Stimulated activated CD8-positive, alpha-beta memory T cell treated with anti-CD3 and anti-CD28 coated beads, Interleukin-2, amount 100 ng/mL, for 1 hour (primary cell): Measurements from ENCODE around the gene LRBA.
A peak's percentile ranks its signal among the peaks of the same experiment; 100 is the strongest.
"Not testable (repeated sequence)": the region's sequence is repeated elsewhere in the genome, so short reads cannot be mapped to it uniquely, and the experiment has no call there.

Experiments used
- DNase-seq, 2 donors: peaks; one replicate each; pipeline ENCODE4 v3.0.0-alpha.2; 2020; ENCODE audit warnings: low read depth in 2 of 2

The LRBA gene, protein sequence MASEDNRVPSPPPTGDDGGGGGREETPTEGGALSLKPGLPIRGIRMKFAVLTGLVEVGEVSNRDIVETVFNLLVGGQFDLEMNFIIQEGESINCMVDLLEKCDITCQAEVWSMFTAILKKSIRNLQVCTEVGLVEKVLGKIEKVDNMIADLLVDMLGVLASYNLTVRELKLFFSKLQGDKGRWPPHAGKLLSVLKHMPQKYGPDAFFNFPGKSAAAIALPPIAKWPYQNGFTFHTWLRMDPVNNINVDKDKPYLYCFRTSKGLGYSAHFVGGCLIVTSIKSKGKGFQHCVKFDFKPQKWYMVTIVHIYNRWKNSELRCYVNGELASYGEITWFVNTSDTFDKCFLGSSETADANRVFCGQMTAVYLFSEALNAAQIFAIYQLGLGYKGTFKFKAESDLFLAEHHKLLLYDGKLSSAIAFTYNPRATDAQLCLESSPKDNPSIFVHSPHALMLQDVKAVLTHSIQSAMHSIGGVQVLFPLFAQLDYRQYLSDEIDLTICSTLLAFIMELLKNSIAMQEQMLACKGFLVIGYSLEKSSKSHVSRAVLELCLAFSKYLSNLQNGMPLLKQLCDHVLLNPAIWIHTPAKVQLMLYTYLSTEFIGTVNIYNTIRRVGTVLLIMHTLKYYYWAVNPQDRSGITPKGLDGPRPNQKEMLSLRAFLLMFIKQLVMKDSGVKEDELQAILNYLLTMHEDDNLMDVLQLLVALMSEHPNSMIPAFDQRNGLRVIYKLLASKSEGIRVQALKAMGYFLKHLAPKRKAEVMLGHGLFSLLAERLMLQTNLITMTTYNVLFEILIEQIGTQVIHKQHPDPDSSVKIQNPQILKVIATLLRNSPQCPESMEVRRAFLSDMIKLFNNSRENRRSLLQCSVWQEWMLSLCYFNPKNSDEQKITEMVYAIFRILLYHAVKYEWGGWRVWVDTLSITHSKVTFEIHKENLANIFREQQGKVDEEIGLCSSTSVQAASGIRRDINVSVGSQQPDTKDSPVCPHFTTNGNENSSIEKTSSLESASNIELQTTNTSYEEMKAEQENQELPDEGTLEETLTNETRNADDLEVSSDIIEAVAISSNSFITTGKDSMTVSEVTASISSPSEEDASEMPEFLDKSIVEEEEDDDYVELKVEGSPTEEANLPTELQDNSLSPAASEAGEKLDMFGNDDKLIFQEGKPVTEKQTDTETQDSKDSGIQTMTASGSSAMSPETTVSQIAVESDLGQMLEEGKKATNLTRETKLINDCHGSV (N-terminal part only)

DNA sequence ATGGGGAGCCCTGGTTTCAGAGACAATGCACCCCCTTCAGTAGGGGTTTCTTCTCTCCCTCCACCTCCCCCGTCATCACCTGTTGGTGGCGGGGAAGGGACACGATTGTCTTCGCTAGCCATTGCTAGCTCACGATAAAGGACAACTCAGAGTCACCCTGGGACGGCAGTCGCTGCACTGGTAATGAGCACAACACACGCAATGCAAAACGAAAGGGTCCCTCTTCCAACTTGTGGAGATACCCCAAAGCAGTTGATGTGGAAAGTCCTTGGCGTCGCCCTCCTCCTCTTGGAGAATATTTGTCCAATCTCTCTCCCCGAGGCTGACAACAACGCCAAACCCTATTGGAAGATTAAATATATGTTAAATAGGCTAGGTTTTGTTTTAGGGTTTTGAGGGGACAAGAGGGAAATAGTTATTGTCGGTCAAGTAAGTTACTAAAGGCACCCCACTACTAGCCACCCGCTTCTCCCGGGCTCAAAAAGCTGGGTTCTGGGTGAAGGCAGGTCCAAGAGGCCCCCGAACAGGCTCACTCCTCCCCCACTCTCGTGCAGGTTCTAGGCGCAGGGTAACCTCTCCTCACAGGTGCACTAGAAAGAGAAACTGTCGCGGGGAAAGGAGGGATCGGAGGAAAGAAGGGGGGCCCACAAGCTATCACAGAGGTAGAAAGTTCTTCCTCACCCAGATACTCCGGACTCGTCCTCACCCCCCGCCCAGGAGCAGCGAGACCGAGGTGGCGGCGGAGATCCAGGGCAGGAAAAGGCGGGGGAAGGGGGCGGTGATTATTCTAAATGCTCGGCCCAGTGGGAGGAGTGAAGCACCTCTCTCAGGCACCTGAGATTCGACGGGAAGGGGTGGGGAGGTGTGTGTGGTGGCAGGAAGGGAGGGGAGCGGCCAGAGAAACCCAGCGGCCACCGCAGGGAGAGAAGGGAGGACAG lies at the start of gene LRBA:
Gene LRBA (minus strand): TSS at position 764 of the 938 bp plus-strand sequence. CDS start 642 bp downstream, at position 122.
- peak; percentile 61 to 66 for DNase-seq

DNA sequence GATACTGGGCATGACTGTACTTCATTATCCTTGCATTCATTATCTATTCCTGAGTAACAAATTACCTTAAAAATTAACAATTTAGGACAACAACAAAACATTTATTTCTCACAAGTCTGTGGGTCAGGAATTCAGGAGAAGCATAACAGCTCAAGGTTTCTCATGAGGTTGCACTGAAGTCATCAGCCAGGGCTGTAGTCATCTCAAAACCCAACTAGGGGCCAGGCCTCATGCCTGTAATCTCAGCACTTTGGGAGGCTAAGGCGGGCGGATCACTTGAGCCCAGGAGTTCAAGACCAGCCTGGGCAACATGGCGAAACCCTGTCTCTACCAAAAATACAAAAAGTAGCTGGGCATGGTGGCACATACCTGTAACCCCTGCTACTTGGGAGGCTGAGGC lies 48.1 kb upstream of the LRBA start:
- not testable (repeated sequence) for DNase-seq

DNA sequence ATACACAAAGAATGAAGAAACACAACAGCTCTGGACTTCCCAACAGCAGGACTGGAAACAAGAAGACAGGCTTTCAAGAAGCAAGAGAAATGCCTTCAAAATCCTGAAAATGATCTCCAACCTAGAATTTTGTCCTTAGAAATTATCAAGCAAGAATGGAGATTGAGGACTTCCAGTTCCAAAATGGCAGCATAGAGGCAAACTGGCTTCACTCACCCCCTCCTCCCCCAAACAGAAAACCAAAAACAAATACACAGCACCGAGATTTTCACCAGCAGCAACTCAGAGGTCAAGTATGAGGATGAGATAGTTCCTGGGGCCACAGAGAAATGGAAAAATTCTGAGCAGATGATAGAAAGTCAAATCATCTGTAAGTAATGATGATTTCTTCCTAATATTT lies 40.5 kb upstream of the LRBA start:
- no peak for DNase-seq

DNA sequence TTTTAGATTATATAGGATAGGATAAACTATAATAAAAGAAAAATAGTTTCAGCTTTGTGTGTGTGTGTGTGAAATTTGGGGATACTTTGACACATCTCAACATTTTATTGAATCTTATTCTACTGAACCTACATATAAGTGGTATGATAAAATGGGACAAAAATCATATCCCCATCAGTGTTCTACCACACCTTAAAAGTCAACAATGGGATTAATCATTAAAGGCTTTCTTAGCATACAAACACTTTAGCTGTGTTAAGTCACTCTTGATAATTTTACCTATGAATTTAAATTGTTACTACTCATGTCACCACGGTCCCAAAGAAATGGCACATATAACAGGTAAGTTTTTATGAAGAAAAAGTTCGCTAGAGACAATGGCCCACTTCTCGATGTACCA lies 37.7 kb upstream of the LRBA start:
- DNase-seq: no peak

DNA sequence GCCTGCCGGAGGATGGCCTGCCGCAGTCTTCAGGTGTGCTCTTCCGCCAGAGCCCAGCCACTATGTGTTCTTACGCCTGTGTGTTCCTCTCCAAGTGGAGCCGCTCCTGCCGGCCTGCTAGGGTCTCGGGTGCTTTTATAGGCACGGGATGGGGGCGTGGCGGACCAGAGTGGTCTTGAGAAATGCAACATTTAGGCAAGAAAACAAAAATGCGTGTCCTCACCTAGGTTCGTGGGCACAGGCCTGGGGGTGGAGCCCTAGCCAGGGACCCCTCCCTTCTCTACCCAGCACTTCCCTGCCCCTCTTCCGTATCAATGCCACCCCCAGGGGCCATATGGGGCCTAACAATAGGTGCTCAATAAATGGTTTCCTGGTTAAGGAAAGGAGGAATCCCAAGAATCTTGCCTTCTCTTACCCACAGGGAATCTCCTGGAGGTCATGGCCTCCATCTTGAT lies 34.4 kb upstream of the LRBA start:
- no peak for DNase-seq

DNA sequence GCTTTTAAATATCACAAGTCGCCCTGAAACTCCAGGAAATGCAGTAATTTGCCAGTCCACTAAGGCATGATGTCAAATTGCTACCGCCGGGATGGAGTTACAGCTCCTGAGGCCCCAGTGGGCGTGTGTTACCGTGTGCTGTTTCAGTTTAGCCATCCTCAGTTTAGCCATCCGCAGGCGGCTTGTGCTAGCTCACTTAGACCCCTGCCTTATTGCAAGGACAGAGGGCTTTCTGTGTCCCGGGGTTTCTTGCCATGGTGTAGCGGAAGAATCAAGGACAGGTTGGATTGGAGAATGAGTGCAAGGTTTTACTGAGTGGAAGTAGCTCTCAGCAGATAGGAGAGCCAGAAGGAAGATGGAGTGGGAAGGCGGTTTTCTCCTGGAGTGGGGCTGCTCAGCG lies 33.8 kb upstream of the LRBA start:
- no peak for DNase-seq

DNA sequence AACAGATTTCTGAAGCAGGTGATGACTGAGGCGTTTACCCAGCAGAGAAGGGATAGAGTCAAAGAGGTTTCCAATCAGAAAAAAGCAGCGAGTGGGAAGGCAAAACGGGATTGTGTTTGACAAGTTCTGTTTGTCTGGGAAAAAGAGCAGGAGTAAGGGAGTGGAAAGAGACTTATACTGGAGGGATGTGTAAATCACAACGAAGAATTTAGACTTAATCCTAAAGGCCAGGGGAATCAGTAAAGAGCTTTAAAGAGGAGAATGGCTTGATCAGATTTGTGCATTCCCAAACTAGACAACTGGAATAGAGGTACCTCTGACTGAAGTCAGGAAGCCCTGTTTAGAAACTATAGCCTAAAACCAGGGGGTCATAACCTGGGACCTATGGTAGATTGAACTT lies 31.5 kb upstream of the LRBA start:
- no peak for DNase-seq

DNA sequence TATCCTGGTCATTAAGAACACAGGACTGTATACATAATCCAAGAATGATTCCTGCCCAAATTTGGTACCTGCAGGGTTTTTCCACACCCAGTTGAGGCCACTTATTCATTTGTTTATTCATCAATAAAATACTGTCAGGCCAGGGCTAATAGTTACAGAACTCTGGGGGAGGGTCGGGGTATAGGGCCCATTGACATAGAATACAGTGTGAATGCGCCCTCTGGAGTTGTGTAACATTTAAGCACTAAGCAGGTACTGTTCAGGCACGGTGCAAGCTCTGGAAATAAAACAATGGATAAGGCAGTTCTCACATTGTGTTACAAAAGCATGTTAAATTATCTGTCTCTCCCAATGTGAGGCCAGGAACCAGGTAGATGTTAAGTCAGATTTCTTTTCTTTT lies 30.8 kb upstream of the LRBA start:
- no peak for DNase-seq

DNA sequence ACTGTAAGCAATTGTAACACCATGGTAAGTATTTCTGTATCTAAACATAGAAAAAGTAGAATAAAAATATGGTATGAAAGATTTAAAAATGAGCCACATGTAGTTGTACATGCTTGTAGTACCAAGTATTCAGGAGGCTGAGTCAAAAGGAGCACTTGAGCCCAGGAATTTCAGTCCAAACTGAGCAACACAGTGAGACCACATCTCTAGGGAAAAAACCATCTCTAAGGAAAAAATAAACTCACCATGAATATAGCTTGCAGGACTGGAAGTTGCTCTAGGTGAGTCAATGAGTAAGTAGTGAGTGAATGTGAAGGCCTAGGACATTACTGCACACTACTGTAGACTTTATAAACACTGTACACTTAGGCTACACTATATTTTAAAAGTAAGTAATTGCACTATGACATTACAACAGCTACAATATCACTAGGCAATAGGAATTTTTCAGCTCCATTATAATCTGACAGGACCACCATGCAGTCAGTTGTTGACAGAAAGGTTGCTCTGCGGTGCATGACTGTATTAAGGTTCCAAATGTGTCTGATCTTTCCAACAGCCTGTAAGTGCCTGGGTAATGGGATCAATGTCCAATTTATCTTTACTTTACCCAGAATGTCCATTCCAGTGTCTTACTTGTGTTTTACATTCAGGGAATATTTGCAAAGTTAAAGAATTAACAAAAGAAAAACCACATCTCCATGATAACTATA lies 28.9 kb upstream of the LRBA start:
- no peak for DNase-seq

DNA sequence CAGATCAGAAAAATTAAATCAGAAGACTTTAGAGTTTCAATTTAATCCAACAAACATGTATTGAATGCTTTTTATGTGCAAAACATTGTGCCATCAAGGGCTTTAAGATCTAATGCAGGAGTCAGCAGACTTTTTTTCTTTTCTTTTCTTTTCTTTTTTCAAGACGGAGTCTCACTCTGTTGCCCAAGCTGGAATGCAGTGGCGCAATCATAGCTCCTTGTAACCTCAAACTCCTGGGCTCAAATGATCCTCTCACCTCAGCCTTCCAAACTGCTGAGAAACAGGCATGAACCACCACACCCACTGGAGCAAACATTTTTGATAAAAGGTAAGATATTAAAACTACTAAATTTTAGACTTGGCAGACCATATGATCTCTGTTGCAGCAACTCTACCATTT lies 24.6 kb upstream of the LRBA start:
- no peak for DNase-seq

DNA sequence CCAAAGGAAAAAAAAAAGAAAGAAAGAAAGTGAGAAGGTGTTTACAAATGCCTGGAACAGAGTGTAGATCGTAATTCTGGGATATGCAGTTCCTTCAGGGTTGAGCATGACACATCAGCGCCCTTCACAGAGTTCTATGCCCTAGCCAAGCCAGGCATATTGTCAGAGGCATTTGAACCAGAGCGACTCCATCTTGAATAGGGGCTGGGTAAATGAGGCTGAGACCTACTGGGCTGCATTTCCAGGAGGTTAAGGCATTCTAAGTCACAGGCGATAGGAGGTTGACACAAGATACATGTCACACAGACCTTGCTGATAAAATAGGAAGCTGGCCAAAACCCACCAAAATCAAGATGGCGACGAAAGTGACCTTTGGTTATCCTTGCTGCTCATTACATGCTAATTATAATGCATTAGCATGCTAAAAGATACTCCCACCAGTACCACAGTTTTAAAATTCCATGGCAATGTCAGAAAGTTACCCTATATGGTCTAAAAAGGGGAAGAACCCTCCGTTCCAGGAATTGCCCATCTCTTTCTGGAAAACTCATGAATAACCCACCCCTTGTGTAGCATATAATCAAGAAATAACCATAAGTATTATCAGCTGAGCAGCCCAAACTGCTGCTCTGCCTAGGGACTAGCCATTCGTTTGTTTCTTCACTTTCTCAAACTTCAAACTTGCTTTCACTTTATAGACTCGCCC lies 23.5 kb upstream of the LRBA start:
- no peak for DNase-seq

DNA sequence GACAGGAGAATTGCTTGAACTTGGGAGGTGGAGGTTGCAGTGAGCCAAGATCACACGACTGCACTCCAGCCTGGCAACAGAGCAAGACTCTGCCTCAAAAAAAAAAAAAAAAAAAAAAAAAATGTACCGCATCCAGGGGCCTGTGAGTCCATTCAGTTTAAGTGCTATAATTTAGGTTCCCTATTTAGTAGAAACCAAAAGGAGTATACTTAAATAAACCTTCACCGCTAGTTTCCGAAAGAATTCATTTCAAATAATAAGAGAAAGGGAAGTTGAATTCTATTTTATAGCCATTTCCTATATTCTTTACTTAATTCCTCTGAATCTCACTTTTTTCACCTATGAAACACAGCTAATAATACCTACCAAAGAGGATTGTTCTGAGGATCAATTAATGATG lies 20.8 kb upstream of the LRBA start:
- DNase-seq: no peak

DNA sequence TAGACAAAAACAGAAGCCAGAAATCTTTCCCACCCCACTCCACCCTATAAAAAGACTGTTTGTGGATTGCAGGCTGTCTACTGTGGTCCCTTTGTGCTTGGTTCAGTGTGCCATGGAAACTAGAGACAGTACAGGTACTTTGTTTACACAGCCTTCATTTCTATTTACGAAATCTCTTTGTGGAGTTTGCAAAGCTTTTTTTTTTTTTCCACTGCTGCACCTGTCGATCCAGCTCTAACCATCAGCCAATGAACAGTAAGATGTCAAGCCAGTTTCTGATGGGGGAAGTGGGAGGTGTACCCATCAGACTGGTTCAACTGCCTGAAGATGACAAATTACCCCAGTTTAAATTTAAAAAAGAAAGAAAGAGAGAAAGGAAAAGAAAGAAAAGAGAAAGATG lies 20.2 kb upstream of the LRBA start:
- DNase-seq: no peak

DNA sequence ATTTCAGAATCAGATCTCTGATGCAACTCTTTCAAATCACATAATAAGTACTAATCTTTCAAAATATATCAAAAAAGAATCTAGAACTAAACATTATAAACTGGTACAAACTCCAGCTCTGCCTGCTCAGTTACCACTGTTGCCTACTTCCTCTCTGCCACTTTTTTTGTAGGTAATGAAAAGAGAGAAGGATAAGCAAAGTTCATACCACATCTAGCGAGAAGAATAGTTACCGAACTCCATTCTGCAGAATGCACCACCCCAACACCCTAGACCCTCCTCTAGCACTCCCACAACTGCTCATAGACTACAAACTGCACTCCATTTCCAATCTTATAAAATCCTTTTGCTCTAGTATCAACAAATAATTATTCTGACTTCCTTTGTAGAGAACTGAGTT lies 19.7 kb upstream of the LRBA start:
- DNase-seq: no peak

DNA sequence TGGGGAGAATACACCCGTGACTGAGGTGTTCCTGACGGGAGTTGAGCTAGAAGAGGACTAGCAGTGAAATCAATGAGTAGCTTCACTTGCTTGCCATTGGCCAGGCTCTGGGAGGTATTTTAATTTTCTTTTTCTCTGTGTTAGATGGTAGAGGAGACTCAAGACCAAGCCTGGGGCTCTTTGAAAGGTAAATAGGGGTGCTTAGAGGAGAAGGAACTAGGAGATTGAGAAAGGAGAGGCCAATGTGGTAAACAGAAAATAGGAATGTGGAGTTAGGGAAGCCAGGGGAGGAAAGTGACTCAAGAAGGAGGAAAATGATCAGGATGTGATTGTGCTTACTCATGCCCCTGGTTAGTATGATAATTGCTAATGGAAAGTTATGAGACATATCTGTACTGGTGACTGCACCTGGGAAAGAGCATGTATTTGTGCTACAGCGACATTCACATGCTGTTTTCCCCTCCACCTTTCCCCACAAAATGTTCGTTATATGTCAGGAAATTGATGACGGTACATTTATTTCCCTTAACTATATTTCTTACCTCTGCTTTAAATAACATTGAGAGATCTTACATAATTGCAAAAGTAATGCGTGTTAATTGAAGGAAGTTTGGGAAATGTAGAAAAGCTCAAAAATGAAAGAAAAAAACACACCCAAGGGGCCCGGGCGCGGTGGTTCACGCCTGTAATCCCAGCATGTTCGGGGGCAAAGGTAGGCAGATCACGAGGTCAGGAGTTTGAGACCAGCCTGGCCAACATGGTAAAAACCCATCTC lies 16.9 kb upstream of the LRBA start:
- no peak for DNase-seq

DNA sequence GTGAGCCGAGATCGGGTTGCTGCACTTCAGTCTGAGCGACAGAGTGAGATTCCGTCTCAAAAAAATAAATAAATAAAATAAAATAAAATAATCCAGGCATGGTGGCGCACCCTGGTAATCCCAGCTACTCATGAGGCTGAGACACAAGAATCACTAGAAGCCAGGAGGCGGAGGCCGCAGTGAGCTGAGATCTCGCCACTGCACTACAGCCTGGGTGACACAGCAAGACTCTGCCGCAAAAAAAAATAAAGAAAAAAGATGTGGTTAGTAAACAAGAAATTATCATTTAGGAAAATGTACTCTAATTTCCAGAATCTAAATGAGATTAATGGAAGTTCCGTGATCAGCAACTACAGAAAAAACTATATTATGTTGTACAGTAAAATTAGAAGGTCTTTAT lies 14.5 kb upstream of the LRBA start:
- no peak for DNase-seq

DNA sequence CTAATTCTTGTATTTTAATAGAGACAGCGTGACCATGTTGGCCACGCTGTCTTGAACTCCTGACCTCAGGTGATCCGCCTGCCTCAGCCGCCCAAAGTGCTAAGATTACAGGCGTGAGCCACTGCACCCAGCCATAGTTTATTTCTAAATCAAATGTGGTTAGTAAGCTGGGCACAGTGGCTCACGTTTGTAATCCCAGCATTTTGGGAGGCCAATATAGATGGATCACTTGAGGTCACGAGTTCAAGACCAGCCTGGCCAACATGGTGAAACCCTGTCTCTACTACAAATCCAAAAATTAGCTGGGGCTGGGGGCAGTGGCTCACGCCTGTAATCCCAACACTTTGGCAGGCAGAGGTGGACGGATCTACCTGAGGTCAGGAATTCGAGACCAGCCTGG lies 13.9 kb upstream of the LRBA start:
- DNase-seq: not testable (repeated sequence)

DNA sequence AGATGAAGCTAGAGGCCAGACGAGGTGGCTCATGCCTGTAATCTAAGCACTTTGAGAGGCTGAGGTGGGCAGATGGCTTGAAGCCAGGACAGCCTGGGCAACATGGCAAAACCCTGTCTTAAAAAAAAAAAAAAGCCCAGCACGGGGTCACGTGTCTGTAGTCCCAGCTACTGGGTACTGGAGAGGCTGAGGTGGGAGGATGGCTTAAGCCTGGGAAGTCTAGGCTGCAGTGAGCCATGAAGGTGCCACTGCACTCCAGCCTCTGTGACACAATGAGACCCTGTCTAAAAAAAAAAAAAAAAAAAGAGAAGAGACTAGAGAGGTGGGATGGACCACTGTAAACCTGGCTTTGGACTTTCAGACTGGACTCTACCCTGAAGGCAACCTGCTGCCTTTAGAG lies 10.7 kb upstream of the LRBA start:
- DNase-seq: no peak

DNA sequence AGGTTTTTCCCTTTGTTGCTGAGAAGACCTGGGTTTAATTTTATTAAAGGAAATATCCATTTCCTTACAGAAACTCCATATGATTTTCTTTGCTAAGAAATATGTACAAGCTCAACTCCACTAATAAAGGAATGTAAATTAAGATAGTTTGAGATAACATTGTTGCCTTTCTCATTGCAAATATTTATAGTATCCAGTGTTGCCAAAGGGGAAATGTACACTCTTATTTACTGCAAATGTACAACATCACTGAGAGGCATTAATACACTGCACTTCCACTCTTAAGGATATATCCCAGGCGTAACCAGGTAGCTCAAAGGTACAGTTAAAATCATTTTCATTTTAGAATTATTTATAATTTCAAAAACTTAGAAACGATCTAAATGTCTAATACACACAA lies 7.5 kb upstream of the LRBA start:
- no peak for DNase-seq
